Choroid plexus epithelial cell (primary cell): ENCODE measurements around the gene MAMDC2.
A peak's percentile ranks its signal among the peaks of the same experiment; 100 is the strongest.

ENCODE experiments used
- DNase-seq: peaks from one replicate; pipeline ENCODE4 v3.0.0-alpha.2; 2010; ENCODE audit warnings: low read depth
- H3K4me3 ChIP-seq: 2 replicates; pipeline ENCODE4 v1.5.1; 2011; ENCODE audit warnings: low read depth, mild to moderate bottlenecking, control low read depth, low read length, moderate library complexity
- TF ChIP-seq, protein P1 (sequence below): conservative IDR thresholded peaks from 2 replicates; pipeline ENCODE4 v1.5.1; 2011; ENCODE audit warnings: low read depth, mild to moderate bottlenecking, control low read depth, inconsistent platforms, low read length, moderate library complexity

Gene MAMDC2

DNA sequence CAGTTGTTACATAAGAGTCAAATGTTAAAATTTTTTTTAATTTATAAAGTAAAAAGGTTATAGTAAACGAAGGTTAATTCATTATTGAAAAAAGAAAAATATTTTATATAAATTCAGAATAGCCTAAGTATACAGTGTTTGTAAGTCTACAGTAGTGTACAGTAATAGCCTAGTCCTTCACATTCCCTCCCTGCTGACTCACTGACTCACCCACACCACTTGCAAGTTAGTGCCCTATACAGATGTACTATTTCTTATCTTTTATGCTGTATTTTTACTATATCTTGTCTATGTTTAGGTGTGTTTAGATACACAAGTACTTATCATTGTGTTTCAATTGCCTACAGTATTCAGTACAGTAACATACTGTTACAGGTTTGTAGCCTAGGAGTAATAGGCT is 57.6 kb downstream of the MAMDC2 start:
- no peak overlapping the region for H3K4me3 ChIP-seq
- DNase-seq, result peak; percentile 68
- TF ChIP-seq, protein P1, sequence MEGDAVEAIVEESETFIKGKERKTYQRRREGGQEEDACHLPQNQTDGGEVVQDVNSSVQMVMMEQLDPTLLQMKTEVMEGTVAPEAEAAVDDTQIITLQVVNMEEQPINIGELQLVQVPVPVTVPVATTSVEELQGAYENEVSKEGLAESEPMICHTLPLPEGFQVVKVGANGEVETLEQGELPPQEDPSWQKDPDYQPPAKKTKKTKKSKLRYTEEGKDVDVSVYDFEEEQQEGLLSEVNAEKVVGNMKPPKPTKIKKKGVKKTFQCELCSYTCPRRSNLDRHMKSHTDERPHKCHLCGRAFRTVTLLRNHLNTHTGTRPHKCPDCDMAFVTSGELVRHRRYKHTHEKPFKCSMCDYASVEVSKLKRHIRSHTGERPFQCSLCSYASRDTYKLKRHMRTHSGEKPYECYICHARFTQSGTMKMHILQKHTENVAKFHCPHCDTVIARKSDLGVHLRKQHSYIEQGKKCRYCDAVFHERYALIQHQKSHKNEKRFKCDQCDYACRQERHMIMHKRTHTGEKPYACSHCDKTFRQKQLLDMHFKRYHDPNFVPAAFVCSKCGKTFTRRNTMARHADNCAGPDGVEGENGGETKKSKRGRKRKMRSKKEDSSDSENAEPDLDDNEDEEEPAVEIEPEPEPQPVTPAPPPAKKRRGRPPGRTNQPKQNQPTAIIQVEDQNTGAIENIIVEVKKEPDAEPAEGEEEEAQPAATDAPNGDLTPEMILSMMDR, result no peak

DNA sequence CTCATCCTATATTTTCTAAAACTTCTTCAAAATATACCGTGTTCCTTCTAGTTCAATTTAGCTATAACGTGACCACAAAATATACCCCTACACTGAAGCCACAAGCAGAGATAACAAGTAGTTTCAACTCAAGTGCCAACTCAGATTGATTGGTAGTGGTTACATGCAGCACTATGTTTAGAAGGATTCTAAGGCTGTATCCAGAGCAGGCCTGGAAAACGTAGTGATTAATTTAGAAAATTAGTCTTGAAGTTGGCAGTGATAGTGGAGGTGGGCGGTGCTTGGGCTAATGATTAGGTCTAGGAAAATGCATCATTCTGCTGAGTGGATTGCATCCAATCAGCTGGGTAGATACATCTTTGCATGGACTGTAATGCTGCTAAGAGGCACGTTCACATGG is 61.5 kb downstream of the MAMDC2 start:
- no peak overlapping the region for H3K4me3 ChIP-seq
- TF ChIP-seq, protein P1, result no peak
- DNase-seq, result no peak

- DNase-seq, result no peak
- no peak overlapping the region for H3K4me3 ChIP-seq
- TF ChIP-seq, protein P1, result no peak
Observed at GRCh38 chr9:70106571-70106970, 62.9 kb downstream of the MAMDC2 start.

- DNase-seq, result no peak
- H3K4me3 ChIP-seq, result no peak overlapping the region
- TF ChIP-seq, protein P1, result no peak
Observed at GRCh38 chr9:70107558-70107957, 63.9 kb downstream of the MAMDC2 start.

- TF ChIP-seq, protein P1, result peak; percentile 24
Observed at GRCh38 chr9:70108181-70108580, 64.5 kb downstream of the MAMDC2 start.

DNA sequence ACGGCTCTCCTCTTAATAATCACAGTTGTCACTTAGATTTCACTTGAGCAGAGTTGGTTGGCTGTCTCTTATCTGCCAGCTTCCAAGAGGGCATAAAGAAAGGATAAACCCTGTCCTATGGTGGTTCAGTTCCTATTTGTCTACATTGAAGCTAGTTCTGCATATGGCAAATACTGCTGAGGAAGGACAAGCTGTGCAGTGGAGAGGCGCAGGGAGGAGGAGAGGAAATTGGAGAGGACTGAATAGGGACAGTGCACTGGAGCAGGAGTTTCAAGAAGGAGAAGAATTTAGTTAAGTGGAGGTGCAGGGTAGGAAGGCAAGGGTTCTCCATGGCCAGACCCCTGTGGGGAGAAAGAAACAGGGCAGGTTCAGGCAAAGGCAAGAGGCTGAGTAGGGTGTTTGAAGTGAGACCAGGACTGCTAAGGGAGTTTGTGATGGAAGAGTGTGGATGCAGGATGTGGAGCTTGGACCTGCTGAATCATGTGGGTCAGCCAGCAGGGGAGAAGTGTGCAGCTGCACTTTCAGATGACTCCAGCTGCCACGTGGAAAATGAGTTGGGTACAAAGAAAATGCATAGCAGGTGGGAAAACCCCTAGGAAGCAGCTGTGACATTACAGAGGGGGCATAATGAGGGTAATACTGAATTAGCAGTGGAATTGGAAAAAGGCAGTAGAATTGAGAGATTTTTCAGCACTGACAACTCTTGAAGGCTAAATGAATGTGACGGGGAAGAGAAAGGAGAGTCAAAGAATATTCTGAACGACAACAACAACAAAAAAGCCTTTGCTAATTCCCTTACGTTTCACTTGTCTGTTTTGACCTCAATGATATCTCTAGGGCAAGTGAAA is 66.8 kb downstream of the MAMDC2 start:
- peak; percentile 63 for DNase-seq
- H3K4me3 ChIP-seq, result no peak overlapping the region
- TF ChIP-seq, protein P1, result no peak

More at GRCh38 chr9:70108181-70108580, 64.5 kb downstream of the MAMDC2 start:
- DNase-seq, result peak; percentile 23
- no peak overlapping the region for H3K4me3 ChIP-seq

GRCh38 chr9:70111042-70111602 is 67.5 kb downstream of the MAMDC2 start:
- DNase-seq, result peak; percentile 85
- TF ChIP-seq, protein P1, result peak; percentile 99
- no peak overlapping the region for H3K4me3 ChIP-seq
